GM21526 (cell line): ENCODE measurements around the gene LPAR4.
"Not testable (repeated sequence)": the region's sequence is repeated elsewhere in the genome, so short reads cannot be mapped to it uniquely, and the experiment has no call there.

Experiments used
- ATAC-seq: cut with Tn5 transposase; IDR thresholded peaks from one replicate; pipeline ENCODE4 v1.9.1; 2021; ENCODE audit warnings: moderate library complexity; ENCODE audit not compliant: unreplicated experiment, low FRiP score

Gene LPAR4, protein sequence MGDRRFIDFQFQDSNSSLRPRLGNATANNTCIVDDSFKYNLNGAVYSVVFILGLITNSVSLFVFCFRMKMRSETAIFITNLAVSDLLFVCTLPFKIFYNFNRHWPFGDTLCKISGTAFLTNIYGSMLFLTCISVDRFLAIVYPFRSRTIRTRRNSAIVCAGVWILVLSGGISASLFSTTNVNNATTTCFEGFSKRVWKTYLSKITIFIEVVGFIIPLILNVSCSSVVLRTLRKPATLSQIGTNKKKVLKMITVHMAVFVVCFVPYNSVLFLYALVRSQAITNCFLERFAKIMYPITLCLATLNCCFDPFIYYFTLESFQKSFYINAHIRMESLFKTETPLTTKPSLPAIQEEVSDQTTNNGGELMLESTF

DNA sequence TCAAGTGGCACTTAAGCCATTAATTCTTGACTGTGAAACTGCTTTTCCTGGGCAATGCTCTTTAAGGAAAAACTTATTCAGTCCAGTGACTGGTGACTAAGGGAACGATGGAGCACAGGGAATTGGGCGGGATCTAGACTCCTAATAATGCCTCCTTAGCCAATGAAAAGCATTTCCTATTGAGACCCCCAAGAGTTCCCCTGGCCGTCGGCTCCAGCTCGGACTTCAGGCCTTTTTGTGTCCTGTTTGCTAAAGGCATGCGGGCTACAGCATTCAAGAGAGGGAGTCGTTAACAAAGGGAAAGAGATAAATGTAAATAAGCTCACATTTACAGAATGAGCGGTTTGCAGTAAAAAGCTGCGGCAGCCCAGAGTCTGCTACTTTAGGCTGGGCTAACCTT lies at the start of gene LPAR4:
Gene LPAR4, plus strand, starts transcription at position 232 of the 400 bp plus-strand sequence. CDS start 7,150 bp downstream, outside the sequence.
- no peak for ATAC-seq

- ATAC-seq, result no peak
These were observed 41.4 kb upstream of the LPAR4 start for GRCh38 chrX:78706071-78706470.

- no peak for ATAC-seq
These were observed 39.3 kb upstream of the LPAR4 start for GRCh38 chrX:78708262-78708661.

DNA sequence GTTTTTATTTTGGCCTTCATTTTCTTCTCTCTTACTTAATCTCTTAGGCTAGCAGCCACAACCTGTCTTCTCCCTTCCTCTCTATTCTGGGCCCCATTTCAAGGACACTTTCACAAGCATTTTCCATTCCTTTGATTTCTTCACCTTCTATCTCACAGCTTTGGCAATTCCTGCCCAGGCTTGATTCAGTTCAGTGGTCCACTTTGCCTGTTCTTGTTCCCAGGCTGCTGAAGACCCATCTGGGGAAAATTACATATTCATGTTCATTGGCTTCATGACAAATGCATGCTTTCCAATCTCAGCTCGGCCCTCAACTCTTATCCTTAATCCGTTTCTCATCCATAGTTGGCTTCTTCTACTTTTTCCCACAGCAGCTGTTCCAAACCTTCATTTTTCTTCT lies 38.7 kb upstream of the LPAR4 start:
- no peak for ATAC-seq

DNA sequence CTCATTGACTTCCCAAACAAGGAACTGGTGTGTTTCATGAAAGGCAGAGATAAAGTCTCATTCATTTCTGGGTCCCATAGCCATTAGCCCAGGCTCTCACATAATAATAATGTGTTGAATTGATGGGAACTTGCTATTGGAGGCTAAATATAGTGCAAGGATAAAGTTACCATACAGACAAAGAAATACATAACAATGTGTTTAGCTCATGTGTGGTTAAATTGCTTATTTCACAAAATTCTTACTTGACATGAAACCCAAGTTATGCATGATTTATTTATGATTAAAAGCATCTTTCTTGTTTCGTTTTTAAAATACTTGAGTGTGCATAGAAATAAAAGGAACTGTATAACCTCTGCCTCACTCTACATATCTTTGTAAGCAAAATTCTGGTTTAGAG lies 37.3 kb upstream of the LPAR4 start:
- ATAC-seq, result no peak

DNA sequence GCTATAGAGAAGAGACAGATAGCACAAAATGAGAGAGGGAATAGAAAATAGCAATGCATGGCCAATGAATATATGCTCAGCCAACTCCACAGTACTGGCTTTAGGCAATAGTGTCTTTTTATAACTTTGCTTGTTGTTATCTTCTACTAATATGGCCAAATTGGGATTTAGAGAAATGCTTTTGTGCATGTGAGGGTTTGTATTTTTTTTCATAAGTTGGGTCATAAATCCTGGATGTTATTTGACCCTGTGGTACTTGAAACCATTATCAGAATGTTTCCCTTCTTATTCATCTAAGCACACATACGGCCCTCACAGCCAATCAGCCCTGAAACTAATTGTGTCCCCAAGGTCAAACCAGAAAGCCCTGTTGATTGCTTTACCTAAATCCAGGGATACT lies 35.2 kb upstream of the LPAR4 start:
- ATAC-seq, result no peak

GRCh38 chrX:78725287-78725686 lies 22.2 kb upstream of the LPAR4 start:
- ATAC-seq, result no peak

GRCh38 chrX:78746496-78746895 lies 1.0 kb upstream of the LPAR4 start:
- ATAC-seq, result no peak

DNA sequence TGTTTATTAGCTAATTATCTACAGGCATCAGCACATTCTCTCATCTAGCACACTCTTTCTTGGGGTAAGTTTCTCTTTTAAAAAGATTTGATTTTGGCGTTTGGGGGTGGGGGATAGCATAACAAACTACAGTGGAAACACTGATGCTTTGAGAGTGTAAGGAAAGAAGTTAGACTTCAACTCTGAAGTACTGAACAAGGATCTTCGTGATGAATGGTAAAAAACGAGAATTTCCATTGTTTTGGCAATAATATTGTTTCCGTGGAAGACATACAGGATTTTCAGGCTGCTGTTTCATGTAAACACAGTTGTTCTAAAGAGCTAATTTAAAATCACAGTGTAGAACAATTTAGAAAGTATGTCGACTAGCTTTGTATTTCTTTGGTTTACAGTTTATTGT lies 451 bp downstream of the LPAR4 start:
- no peak for ATAC-seq

DNA sequence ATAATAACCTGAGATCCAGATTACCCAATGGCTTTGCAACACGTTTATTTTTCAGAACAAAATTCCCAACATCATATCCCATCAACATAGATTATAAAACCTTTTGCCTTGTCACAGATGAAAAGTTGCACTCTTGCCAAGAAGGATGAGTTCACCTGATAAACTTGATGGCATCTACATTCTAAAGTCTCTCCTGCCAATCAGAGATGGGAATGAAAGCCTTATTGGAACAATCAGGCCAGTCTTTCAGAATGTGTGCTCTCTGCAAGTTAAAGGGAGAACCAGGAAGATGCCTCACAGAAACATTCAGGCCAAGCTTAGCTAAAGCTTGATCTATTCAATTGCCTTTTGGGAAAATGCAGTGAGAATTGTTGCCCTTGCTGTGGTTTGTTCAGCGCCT lies 1.3 kb downstream of the LPAR4 start:
- no peak for ATAC-seq

DNA sequence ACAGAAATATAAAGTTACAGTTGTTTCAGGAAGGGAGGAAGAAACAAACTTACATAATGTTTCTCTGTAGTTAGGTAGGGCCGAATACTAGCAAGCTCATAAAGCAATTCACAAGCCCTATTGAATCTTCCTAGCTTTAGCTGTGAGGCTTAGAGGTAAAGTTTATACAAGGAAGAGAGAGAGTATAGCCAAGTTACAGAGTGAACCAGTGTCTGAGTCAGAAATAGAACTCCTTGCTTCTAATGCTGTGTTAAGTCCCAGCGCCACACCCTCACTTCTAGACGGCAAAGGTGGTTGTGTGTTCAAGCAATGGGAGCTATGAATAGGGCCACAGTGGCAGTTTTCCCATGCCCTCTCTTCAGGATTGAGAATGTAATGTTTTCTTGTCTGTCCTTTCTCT lies 6.1 kb downstream of the LPAR4 start:
- no peak for ATAC-seq

DNA sequence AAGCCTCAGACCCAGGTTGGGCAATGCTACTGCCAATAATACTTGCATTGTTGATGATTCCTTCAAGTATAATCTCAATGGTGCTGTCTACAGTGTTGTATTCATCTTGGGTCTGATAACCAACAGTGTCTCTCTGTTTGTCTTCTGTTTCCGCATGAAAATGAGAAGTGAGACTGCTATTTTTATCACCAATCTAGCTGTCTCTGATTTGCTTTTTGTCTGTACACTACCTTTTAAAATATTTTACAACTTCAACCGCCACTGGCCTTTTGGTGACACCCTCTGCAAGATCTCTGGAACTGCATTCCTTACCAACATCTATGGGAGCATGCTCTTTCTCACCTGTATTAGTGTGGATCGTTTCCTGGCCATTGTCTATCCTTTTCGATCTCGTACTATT lies 7.4 kb downstream of the LPAR4 start:
- peak; percentile 89 for ATAC-seq

- ATAC-seq, result no peak
These were observed 11.6 kb downstream of the LPAR4 start for GRCh38 chrX:78759081-78759480.

DNA sequence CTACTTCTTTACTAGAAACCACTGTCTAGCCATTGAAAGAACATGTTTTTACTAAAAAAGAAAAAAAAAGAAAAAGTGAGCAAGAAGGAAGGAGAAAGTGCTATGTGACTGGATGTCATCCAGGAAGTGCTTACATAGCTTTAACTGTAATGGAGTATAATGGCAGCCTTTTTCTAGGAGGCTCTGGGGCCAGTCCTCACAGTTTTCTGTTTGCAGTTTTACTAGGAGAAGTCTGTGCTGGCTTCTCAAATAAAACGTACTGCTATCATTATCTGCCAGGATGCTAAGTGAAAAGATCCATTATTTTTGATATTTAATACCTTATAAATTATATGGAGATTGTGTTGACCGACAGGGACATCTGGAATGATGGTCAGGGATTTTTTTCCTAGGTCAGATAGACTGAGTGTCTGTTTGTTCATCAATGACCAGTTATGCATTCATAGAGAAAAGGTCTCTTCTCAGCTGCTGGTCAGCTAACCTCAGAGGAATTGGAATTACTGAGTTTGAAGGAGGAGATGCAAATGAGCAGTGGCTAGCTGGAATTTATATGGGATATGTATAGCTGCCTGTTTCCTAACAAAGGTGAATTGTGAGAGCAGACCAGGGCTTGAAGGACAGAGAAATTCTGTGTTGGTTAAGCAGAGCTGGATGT lies 21.7 kb downstream of the LPAR4 start:
- ATAC-seq, result no peak

DNA sequence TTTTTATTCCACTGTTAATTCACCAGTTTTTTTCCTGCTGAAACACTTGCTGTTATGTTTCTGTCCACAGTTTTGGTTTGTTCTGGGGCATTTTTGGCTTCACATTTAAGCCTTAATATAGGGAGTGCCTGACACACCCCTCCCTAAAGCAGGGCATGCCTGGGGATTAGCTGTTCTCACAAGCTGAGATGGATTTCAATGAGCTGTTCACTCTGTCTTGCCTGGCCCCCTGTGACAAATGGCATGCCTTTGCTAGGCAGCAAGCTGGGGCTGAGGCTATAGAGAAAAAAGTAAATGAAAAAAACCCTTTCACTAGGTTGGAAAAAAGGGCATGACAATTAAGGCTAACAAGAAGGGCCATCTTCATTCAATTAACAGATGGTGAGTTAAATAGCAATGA lies 22.4 kb downstream of the LPAR4 start:
- no peak for ATAC-seq

DNA sequence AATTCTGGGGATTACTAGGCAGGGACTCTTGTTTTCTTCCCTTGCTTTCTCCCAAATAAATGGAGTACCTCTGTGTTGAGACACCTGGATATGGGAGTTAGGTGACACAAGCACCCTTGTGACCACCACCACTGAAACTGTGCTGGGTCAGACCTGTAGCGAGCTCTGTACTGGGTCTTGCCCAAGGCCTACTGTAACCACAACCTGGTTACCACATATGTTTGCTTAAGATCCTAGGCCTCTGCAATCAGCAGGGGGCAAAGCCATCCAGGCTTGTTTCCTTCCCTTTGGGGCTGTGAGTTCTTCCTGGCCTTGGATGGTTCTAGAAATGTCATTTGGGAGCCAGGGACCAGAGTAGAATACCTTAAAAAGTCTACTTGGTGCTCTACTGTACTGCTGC lies 49.4 kb downstream of the LPAR4 start:
- no peak for ATAC-seq

DNA sequence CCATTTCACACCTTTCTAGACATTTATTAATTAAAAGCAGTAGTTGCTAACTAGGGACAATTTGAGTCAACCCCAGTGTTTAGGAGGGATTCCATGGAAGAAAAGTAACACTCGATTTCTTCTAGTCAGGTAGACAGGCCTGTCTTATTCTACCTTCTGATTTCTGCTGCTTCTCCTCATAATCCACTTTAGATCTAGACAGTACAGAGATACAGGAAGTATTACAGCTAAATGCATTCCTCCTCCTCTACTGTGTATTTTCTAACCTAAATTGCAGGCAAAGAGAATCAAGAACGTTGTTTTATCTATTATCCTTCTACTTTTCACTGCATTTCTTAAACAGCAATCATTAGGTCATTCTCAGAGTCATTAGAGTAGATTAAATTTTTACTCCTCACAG lies 52.6 kb downstream of the LPAR4 start:
- ATAC-seq, result no peak

- no peak for ATAC-seq
These were observed 53.2 kb downstream of the LPAR4 start for GRCh38 chrX:78800694-78801093.

DNA sequence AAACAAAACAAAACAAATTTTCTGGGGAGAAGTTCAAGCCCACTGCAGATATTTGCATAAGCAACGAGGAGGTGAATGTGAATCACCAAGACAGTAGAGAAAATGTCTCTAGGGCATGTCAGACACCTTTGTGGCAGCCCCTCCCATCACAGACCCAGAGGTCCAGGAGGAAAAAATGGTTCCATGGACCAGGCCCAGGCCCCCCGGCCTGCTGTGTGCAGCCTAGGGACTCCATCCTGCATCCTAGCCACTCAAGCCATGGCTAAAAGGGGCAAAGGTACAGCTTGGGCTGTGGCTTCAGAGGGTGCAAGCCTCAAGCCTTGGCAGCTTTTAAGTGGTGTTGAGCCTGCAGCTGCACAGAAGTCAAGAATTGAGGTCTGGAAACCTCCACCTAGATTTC lies 54.0 kb downstream of the LPAR4 start:
- no peak for ATAC-seq

- not testable (repeated sequence) for ATAC-seq
These were observed 55.0 kb downstream of the LPAR4 start for GRCh38 chrX:78802526-78802925.
